GM04503 (cell line): ENCODE measurements around the gene RGS6.

ENCODE experiments used
- DNase-seq: peaks from one replicate; pipeline ENCODE4 v3.0.0-alpha.2; 2012; ENCODE audit warnings: low read depth

RGS6 gene

GRCh38 chr14:72578514-72578913 lies 646.3 kb downstream of the RGS6 start:
- DNase-seq = no peak

- no peak for DNase-seq
Measured at GRCh38 chr14:72582582-72582981, 650.4 kb downstream of the RGS6 start.

- DNase-seq = no peak
Measured at GRCh38 chr14:72583316-72584272, 651.4 kb downstream of the RGS6 start.

GRCh38 chr14:72588521-72588920 lies 656.3 kb downstream of the RGS6 start:
- no peak for DNase-seq

GRCh38 chr14:72589652-72590051 lies 657.4 kb downstream of the RGS6 start:
- DNase-seq = no peak

- no peak for DNase-seq
Measured at GRCh38 chr14:72590577-72590976, 658.3 kb downstream of the RGS6 start.

GRCh38 chr14:72591391-72591790 lies 659.2 kb downstream of the RGS6 start:
- no peak for DNase-seq

GRCh38 chr14:72594099-72594901 lies 662.1 kb downstream of the RGS6 start:
- DNase-seq = no peak

- DNase-seq = no peak
Measured at GRCh38 chr14:72595152-72595862, 663.1 kb downstream of the RGS6 start.

- no peak for DNase-seq
Measured at GRCh38 chr14:72597252-72598233, 665.3 kb downstream of the RGS6 start.

GRCh38 chr14:72598306-72598705 lies 666.1 kb downstream of the RGS6 start:
- DNase-seq = no peak

- DNase-seq = no peak
Measured at GRCh38 chr14:72599579-72600470, 667.6 kb downstream of the RGS6 start.

GRCh38 chr14:72600551-72601330 lies 668.5 kb downstream of the RGS6 start:
- DNase-seq = no peak

- no peak for DNase-seq
Measured at GRCh38 chr14:72603639-72604038, 671.4 kb downstream of the RGS6 start.

GRCh38 chr14:72604133-72604532 lies 671.9 kb downstream of the RGS6 start:
- no peak for DNase-seq

GRCh38 chr14:72605096-72605920 lies 673.1 kb downstream of the RGS6 start:
- DNase-seq = no peak

GRCh38 chr14:72605921-72606220 lies 673.6 kb downstream of the RGS6 start:
- DNase-seq = no peak

GRCh38 chr14:72606879-72607278 lies 674.6 kb downstream of the RGS6 start:
- no peak for DNase-seq
